Endothelial cell of umbilical vein (primary cell): ENCODE measurements around the gene FXYD3. TPM values are rescaled to one million over a fixed set of nuclear protein-coding genes. Genes with fewer than 3 reads are reported as not detected.

Experiments used
- BruUV-seq: library from RNA; stranded (reverse); fragments of 400-500 nt; replicated peaks from 2 replicates; lab custom pipeline; 2021; lab: Mats Ljungman, UMichigan
- CTCF ChIA-PET: fragments of 300-600, 350-600 bp; sonication (Branson Sonifier 250); formaldehyde crosslinking; loops from one replicate; lab custom pipeline; 2021; ENCODE audit warnings: antibody characterized with exemption, inconsistent platforms; lab: Charles Lee
- POLR2A ChIA-PET: fragments of 300-600, 350-600 bp; sonication (Branson Sonifier 250); formaldehyde crosslinking; loops from one replicate; lab custom pipeline; 2021; ENCODE audit warnings: antibody characterized with exemption, inconsistent platforms; lab: Charles Lee
- DNase-seq: peaks from one replicate; pipeline ENCODE4 v3.0.0-alpha.2; 2011; ENCODE audit warnings: low read depth, low spot score
- FAIRE-seq: peaks from 2 replicates; lab custom pipeline; 2011; peaks lifted over from hg19 to GRCh38; lab: Jason Lieb, UNC
- H2AFZ ChIP-seq: 2 replicates; pipeline ENCODE4 v1.6.0; 2012; ENCODE audit warnings: low read depth, low read length, control low read depth, inconsistent platforms
- H3K27ac ChIP-seq: 2 replicates; pipeline ENCODE4 v1.5.1; 2011; ENCODE audit warnings: low read depth, mild to moderate bottlenecking, control low read depth, low read length, moderate library complexity; ENCODE audit not compliant: insufficient read depth
- H3K27me3 ChIP-seq, 2 experiments: 2 replicates each; pipeline versions ENCODE4 v1.6.0 to v1.6.1; 2011; ENCODE audit warnings: low read length in 2 of 2, mixed read lengths in 1 of 2; ENCODE audit not compliant: control insufficient read depth in 2 of 2, insufficient read depth in 2 of 2
- H3K36me3 ChIP-seq, 2 experiments: 2 replicates in 1 of 2; 3 replicates in 1 of 2; pipeline ENCODE4 v1.5.1; 2011; ENCODE audit warnings: low read length in 2 of 2, mild to moderate bottlenecking in 1 of 2, moderate library complexity in 1 of 2; ENCODE audit not compliant: control insufficient read depth in 2 of 2, insufficient read depth in 2 of 2; ENCODE audit errors: extremely low read depth in 1 of 2
- H3K4me1 ChIP-seq: 3 replicates; pipeline ENCODE4 v1.5.1; 2011; ENCODE audit warnings: mild to moderate bottlenecking, low read length; ENCODE audit not compliant: control insufficient read depth, insufficient read depth; ENCODE audit errors: extremely low read depth
- H3K4me2 ChIP-seq: 2 replicates; pipeline ENCODE4 v1.6.1; 2011; ENCODE audit warnings: low read length, control low read depth, mixed read lengths; ENCODE audit not compliant: insufficient read depth
- H3K4me3 ChIP-seq, 3 experiments: fragments of 200-600 bp in 1 of 3; sonication (generic), shearing (Covaris generic) in 1 of 3; replicated peaks in 1 of 3; 2 replicates each; pipeline ENCODE4 v1.5.1; 2011 to 2016; ENCODE audit warnings: control low read depth in 3 of 3, low read length in 3 of 3, mild to moderate bottlenecking in 2 of 3, inconsistent platforms in 1 of 3, low read depth in 1 of 3, moderate library complexity in 1 of 3; ENCODE audit not compliant: insufficient read depth in 1 of 3
- H3K79me2 ChIP-seq: 2 replicates; pipeline ENCODE4 v1.6.0; 2012; ENCODE audit warnings: low read length, inconsistent platforms; ENCODE audit not compliant: control insufficient read depth, insufficient read depth
- H3K9ac ChIP-seq: replicated peaks from 2 replicates; pipeline ENCODE3; 2011; ENCODE audit warnings: low read length, control low read depth; ENCODE audit not compliant: insufficient read depth; ENCODE audit errors: extremely low read depth
- H3K9me1 ChIP-seq: replicated peaks from 3 replicates; pipeline ENCODE4 v1.6.0; 2011; ENCODE audit warnings: mild to moderate bottlenecking, low read length; ENCODE audit not compliant: control insufficient read depth, insufficient read depth; ENCODE audit errors: extremely low read depth
- H3K9me3 ChIP-seq: replicated peaks from 2 replicates; pipeline ENCODE4 v1.5.1; 2012; ENCODE audit warnings: low read length, inconsistent platforms; ENCODE audit not compliant: control insufficient read depth, insufficient read depth
- H4K20me1 ChIP-seq: replicated peaks from 2 replicates; pipeline ENCODE3; 2011; ENCODE audit warnings: mild to moderate bottlenecking, low read length; ENCODE audit not compliant: control insufficient read depth, insufficient read depth; ENCODE audit errors: extremely low read depth
- CTCF ChIP-seq, 2 donors: IDR thresholded peaks; 1 replicate in 1 of 2; 2 replicates in 1 of 2; pipeline ENCODE4 v1.5.1; 2011; ENCODE audit warnings: low read length in 2 of 2, mild to moderate bottlenecking in 2 of 2, moderate library complexity in 2 of 2, control low read depth in 1 of 2, inconsistent platforms in 1 of 2, low read depth in 1 of 2; ENCODE audit not compliant: insufficient read depth in 1 of 2; ENCODE audit errors: extremely low read depth in 1 of 2
- EZH2 ChIP-seq: IDR thresholded peaks from 2 replicates; pipeline ENCODE4 v1.6.1; 2012; ENCODE audit warnings: borderline replicate concordance, low read depth, mild to moderate bottlenecking, moderate library complexity, low read length, inconsistent platforms; ENCODE audit not compliant: severe bottlenecking
- FOS ChIP-seq: IDR thresholded peaks from 2 replicates; pipeline ENCODE4 v1.6.1; 2011; ENCODE audit warnings: mild to moderate bottlenecking, low read length, moderate library complexity, borderline replicate concordance; ENCODE audit not compliant: insufficient read depth
- GATA2 ChIP-seq: IDR thresholded peaks from 2 replicates; pipeline ENCODE4 v1.7.0; 2011; ENCODE audit warnings: low read depth, mild to moderate bottlenecking, moderate library complexity, mixed read lengths, low read length; ENCODE audit not compliant: insufficient read length, insufficient read depth
- JUN ChIP-seq: IDR thresholded peaks from 2 replicates; pipeline ENCODE4 v1.6.1; 2011; ENCODE audit warnings: borderline replicate concordance, low read depth; ENCODE audit not compliant: insufficient read length, insufficient read depth
- MAX ChIP-seq: IDR thresholded peaks from 2 replicates; pipeline ENCODE4 v1.6.1; 2011; ENCODE audit not compliant: insufficient read depth, insufficient read length
- MYC ChIP-seq: IDR thresholded peaks from one replicate; pipeline ENCODE4 v1.6.1; 2011; ENCODE audit warnings: mild to moderate bottlenecking, low read depth, low read length
- POLR2A ChIP-seq: IDR thresholded peaks from 2 replicates; pipeline ENCODE4 v1.6.1; 2012; ENCODE audit warnings: low read depth, mild to moderate bottlenecking, control low read depth, low read length
- POLR2AphosphoS5 ChIP-seq: IDR thresholded peaks from 2 replicates; pipeline ENCODE4 v1.6.1; 2012; ENCODE audit warnings: low read depth, mild to moderate bottlenecking, control low read depth, low read length, moderate library complexity; ENCODE audit not compliant: insufficient read depth
- dilution Hi-C: fragments of 300-500 bp; cut with MboI; formaldehyde crosslinking; loops from one replicate; pipeline ENCODE4 v1.15.0; 2019; ENCODE audit warnings: low sequenced_read_pairs; ENCODE audit not compliant: extremely low pct_ligation_motif_present
- intact Hi-C: fragments of 100-400 bp; cut with micrococcal nuclease; formaldehyde crosslinking; loops from one replicate; pipeline ENCODE4 v1.10.0; 2022
- polyA plus RNA-seq, 4 experiments: library from polyadenylated mRNA; depleted of rRNA in 3 of 4; stranded (reverse) in 3 of 4; unstranded in 1 of 4; fragments of >200 nt; gene quantifications; 2 replicates each; pipeline versions ENCODE4 v1.2.1 to v1.2.3, GENCODE V29; 2011 to 2012; ENCODE audit warnings: missing spikeins in 1 of 4
- total RNA-seq: library from RNA; stranded (reverse); gene quantifications from 2 replicates; pipeline ENCODE4 v1.2.3, GENCODE V29; 2021

FXYD3 gene
- total and polyA plus RNA-seq, 2 donors (not counting 3 experiments of a cell fraction or from before 2014, with no cell fraction given): not detected

GRCh38 chr19:35157431-35157830 is 41.8 kb downstream of the FXYD3 start:
- ChIA-PET POLR2A (no interaction called here), CTCF (no interaction called here)
- H3K9ac ChIP-seq: no peak overlapping the region
- H3K4me1 ChIP-seq: peaks cover 20% of the 10 kb centered on the region
- peaks cover 20 to 23% of the 10 kb centered on the region in 2 experiments for H3K36me3 ChIP-seq
- BruUV-seq: no TSS peak
- no peaks in the 10 kb centered on the region for H3K9me3 ChIP-seq
- intact Hi-C loops: no loop called here
- no peak overlapping the region for H2AFZ ChIP-seq
- no peak overlapping the region for H3K27ac ChIP-seq
- TF ChIP-seq MAX (no peak), POLR2AphosphoS5 (no peak), POLR2A (no peak), FOS (no peak), GATA2 (no peak), JUN (no peak), CTCF (IDR thresholded peaks at IDR 0.05; ENCODE audit: extremely low read depth in 1 of 2, insufficient read depth in 1 of 2, low read depth in 1 of 2, low read length in 2 of 2) (no peak), EZH2 (no peak), MYC (no peak)
- H3K4me2 ChIP-seq: no peak overlapping the region
- DNase-seq: no peak
- no peaks in the 10 kb centered on the region for H4K20me1 ChIP-seq
- no peak for FAIRE-seq
- peaks cover 34% of the 10 kb centered on the region for H3K79me2 ChIP-seq
- no peaks in the 10 kb centered on the region for H3K27me3 ChIP-seq
- no peak overlapping the region for H3K4me3 ChIP-seq
- dilution Hi-C loops: no loop called here
- no peaks in the 10 kb centered on the region for H3K9me1 ChIP-seq
